ENCODE results near the gene ARL2BP. TPM values are rescaled to one million over a fixed set of nuclear protein-coding genes. Genes with fewer than 3 reads are reported as not detected.
"Not testable (repeated sequence)": the region's sequence is repeated elsewhere in the genome, so short reads cannot be mapped to it uniquely, and the experiment has no call there.

Gene ARL2BP
- total RNA-seq, 1 donor from 2014 or later, result 67.4 TPM

DNA sequence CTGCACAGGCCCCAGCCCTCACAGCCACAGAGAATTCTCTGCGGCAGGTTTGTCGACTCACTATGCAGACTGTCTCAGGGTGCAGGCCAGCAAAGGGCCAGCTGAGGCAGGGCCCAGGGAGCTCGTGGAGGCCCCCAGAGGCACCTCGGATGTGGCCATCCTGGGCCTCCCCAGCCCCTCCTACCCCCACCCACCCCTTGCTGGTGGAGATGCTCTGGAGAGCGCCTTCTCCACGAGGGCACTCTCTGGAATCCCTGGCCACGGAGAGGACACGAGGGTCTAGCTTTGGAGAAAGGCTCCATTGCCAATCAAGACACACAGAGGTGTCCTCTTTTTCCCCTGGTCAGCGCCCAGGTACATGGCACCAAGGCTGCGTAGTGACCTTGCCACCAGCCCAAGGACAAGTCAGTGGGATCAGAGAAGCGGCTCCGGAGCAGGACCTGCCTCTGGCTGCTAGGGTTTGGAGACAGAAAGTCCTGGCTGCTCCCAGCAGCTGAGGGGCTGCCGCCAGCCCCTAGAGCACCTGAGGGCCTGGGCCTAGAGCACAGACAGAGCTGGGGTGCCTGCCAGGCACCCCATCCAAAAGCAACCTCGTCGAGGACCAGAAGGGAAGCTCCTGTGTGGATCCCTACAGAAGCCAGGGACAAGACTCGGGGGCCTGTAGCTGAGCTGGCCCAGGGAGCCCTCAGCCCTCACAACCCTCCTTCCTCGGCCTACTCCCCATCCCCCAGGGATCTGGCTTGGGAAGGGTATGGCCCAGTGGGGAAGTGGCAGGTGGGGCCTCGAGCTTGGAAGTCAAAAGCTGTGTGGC, 18.7 kb downstream of the ARL2BP start:
- no peaks in the 10 kb centered on the region for H3K9me3 Mint-ChIP-seq (ENCODE audit: unreplicated experiment)
- H3K27me3 Mint-ChIP-seq (ENCODE audit: unreplicated experiment), result no peaks in the 10 kb centered on the region
- peaks cover 16% of the 10 kb centered on the region for H3K4me1 Mint-ChIP-seq (ENCODE audit: unreplicated experiment)
- DNase-seq (ENCODE audit: extremely low spot score, unreplicated experiment), result no peak
- H3K4me3 Mint-ChIP-seq (ENCODE audit: unreplicated experiment), result no peak overlapping the region
- H3K36me3 Mint-ChIP-seq (ENCODE audit: unreplicated experiment), result no peaks in the 10 kb centered on the region
- no peak for TF ChIP-seq CTCF (IDR thresholded peaks at IDR 0.05)
- no peak overlapping the region for H3K27ac Mint-ChIP-seq (ENCODE audit: unreplicated experiment)

DNA sequence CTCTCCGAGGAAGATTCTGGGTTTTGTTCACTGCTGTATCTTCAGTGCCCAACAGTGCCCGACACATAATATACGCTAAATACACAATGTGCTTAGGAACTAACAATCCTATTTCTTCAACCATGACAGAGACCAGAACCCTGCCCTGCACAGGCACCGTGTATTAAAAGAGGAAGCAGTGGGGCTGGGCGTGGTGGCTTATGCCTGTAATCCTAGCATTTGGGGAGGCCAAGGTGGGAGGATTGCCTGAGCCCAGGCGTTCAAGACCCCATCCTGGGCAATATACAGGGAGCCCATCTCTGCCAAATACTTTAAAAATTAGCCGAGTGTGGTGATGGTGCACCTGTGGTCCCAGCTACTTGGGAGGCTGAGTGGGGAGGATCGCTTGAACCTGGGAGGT, 19.3 kb downstream of the ARL2BP start:
- no peak for DNase-seq (ENCODE audit: extremely low spot score, unreplicated experiment)
- no peaks in the 10 kb centered on the region for H3K27me3 Mint-ChIP-seq (ENCODE audit: unreplicated experiment)
- H3K36me3 Mint-ChIP-seq (ENCODE audit: unreplicated experiment), result no peaks in the 10 kb centered on the region
- H3K4me1 Mint-ChIP-seq (ENCODE audit: unreplicated experiment), result peaks cover 16% of the 10 kb centered on the region
- no peak for TF ChIP-seq CTCF (IDR thresholded peaks at IDR 0.05)
- no peak overlapping the region for H3K27ac Mint-ChIP-seq (ENCODE audit: unreplicated experiment)
- H3K9me3 Mint-ChIP-seq (ENCODE audit: unreplicated experiment), result no peaks in the 10 kb centered on the region
- no peak overlapping the region for H3K4me3 Mint-ChIP-seq (ENCODE audit: unreplicated experiment)

DNA sequence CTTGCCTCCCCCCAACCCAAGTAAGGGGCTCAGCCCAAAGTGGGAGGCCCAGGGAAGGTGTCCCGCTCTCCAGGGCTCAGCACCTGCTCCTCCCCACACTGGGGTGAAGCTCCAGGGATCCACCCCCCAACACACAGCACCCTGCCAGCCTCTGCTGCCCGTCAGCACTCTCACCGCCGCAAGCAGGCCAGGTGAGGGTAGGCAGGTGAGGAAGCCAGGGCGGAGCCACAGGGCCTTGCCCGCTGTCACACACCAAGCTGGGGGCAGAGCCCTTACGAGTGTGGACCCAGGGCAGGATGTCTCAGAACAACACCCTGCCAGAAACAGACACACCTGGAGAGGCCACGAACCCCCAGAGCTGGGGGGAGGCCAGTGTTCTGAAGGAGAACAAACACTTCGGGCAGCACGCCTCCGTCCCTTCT, 19.9 kb downstream of the ARL2BP start:
- TF ChIP-seq CTCF (IDR thresholded peaks at IDR 0.05), result no peak
- DNase-seq (ENCODE audit: extremely low spot score, unreplicated experiment), result no peak
- Mint-ChIP-seq H3K9me3 (ENCODE audit: unreplicated experiment) (no peaks in the 10 kb centered on the region), H3K4me3 (ENCODE audit: unreplicated experiment) (no peak overlapping the region), H3K27me3 (ENCODE audit: unreplicated experiment) (no peaks in the 10 kb centered on the region), H3K27ac (ENCODE audit: unreplicated experiment) (no peak overlapping the region), H3K36me3 (ENCODE audit: unreplicated experiment) (no peaks in the 10 kb centered on the region), H3K4me1 (ENCODE audit: unreplicated experiment) (peaks cover 12% of the 10 kb centered on the region)

DNA sequence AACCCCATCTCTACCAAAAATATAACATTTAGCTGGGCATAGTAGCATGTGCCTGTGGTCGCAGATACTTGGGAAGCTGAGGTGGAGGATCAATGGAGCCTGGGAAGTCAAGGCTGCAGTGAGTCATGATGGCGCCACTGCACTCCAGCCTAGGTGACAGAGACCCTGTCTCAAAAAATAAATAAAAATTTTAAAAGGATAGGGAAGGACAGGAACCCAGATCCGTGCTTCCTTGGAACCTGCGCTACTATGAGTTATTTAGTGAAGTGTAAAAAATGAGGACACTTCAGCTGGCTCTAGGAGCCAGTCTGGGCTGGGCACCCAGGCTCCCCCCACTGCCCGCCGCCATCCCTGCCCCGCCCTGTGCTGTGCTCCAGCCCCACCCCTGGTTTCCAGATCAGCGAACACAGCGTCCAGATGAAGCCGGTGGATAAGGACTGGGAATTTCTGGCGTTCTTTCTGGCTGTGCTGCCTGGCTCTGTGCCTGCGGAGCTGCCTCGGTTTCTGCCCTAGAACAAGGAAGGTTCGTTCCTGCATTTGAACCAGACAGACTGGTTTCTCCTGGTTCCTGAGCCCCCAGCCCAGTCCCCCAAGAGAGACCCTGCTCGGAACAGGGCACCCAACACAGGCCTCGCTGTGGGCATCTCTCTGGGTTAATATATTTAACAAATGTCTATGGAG, 20.9 kb downstream of the ARL2BP start:
- TF ChIP-seq CTCF (IDR thresholded peaks at IDR 0.05), result no peak
- peaks cover 2% of the 10 kb centered on the region for H3K4me1 Mint-ChIP-seq (ENCODE audit: unreplicated experiment)
- H3K9me3 Mint-ChIP-seq (ENCODE audit: unreplicated experiment), result no peaks in the 10 kb centered on the region
- no peak overlapping the region for H3K4me3 Mint-ChIP-seq (ENCODE audit: unreplicated experiment)
- no peaks in the 10 kb centered on the region for H3K27me3 Mint-ChIP-seq (ENCODE audit: unreplicated experiment)
- no peaks in the 10 kb centered on the region for H3K36me3 Mint-ChIP-seq (ENCODE audit: unreplicated experiment)
- no peak for DNase-seq (ENCODE audit: extremely low spot score, unreplicated experiment)
- no peak overlapping the region for H3K27ac Mint-ChIP-seq (ENCODE audit: unreplicated experiment)

DNA sequence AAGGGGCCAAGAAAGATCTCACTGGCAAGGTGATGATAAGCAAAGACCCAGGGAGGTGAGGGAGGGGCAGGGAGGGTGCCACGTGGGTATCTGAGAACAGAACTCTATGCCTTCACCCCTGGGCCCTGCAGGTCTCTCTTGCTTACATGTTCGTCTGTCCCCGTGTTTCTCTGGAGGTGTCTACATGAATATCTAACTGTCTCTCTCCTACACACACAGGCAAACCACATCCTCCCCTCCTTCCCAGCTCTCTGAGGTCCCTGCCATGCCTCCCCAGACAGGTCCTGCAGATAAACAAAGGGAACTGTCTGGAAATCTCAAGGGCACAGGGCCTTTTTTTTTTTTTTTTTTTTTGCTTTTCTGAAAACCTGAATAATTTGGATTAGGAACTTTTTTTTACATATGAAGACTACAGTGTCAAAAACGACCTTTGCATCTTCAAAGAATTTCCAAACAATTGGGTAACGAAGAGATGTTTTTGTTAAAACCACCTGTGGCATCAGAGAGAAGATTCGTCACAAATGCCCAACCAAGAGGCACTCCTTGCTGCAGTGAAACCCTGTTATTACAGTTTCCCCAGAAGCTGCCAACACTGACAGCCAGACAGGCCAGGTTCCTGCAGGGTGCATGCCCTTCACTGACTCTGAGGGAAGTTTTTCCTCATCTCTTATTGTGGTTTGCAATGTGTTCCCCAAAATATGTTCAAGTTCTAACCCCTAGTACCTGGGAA, 21.6 kb downstream of the ARL2BP start:
- TF ChIP-seq CTCF (IDR thresholded peaks at IDR 0.05), result no peak
- no peak overlapping the region for H3K27ac Mint-ChIP-seq (ENCODE audit: unreplicated experiment)
- no peaks in the 10 kb centered on the region for H3K27me3 Mint-ChIP-seq (ENCODE audit: unreplicated experiment)
- no peaks in the 10 kb centered on the region for H3K9me3 Mint-ChIP-seq (ENCODE audit: unreplicated experiment)
- H3K4me1 Mint-ChIP-seq (ENCODE audit: unreplicated experiment), result peaks cover 2% of the 10 kb centered on the region
- H3K36me3 Mint-ChIP-seq (ENCODE audit: unreplicated experiment), result no peaks in the 10 kb centered on the region
- no peak overlapping the region for H3K4me3 Mint-ChIP-seq (ENCODE audit: unreplicated experiment)
- no peak for DNase-seq (ENCODE audit: extremely low spot score, unreplicated experiment)

- not testable (repeated sequence) for DNase-seq (ENCODE audit: extremely low spot score, unreplicated experiment); H3K27me3 Mint-ChIP-seq (ENCODE audit: unreplicated experiment); H3K4me1 Mint-ChIP-seq (ENCODE audit: unreplicated experiment)
Measured at GRCh38 chr16:57267343-57267742, 22.3 kb downstream of the ARL2BP start.

More at GRCh38 chr16:57267343-57267742, 22.3 kb downstream of the ARL2BP start:
- not testable (repeated sequence) for H3K27ac Mint-ChIP-seq (ENCODE audit: unreplicated experiment); H3K4me3 Mint-ChIP-seq (ENCODE audit: unreplicated experiment); H3K9me3 Mint-ChIP-seq (ENCODE audit: unreplicated experiment); H3K36me3 Mint-ChIP-seq (ENCODE audit: unreplicated experiment)
